SK-N-SH treated with all-trans-retinoic acid at 6 μM for 48 hours (cell line): ENCODE data around the gene PPP1R12B.

Source experiments
- ATAC-seq: fragments of 200-7000 bp; cut with Tn5 transposase; 3 replicates; pipeline ENCODE4 v1.9.1; 2020; ENCODE audit warnings: mild to moderate bottlenecking, moderate library complexity
- ARNTL ChIP-seq: fragments of 450-650 bp; formaldehyde crosslinking; IDR thresholded peaks from 2 replicates; pipeline ENCODE4 v1.5.0; 2020; ENCODE audit warnings: low read depth, mild to moderate bottlenecking, moderate library complexity, borderline replicate concordance
- BACH2 ChIP-seq: fragments of 250-450 bp; sonication (Bioruptor Pico); IDR thresholded peaks from 2 replicates; pipeline ENCODE4 v1.9.0; 2021; ENCODE audit warnings: mild to moderate bottlenecking, borderline replicate concordance
- ESRRG ChIP-seq: fragments of 250-450 bp; sonication (Bioruptor Pico); IDR thresholded peaks from 2 replicates; pipeline ENCODE4 v1.6.1; 2021; ENCODE audit warnings: mild to moderate bottlenecking
- GLIS3 ChIP-seq: fragments of 250-450 bp; sonication (Bioruptor Pico); IDR thresholded peaks from 2 replicates; pipeline ENCODE4 v1.5.0; 2020; ENCODE audit warnings: mild to moderate bottlenecking, moderate library complexity
- ISL1 ChIP-seq: fragments of 250-450 bp; sonication (Bioruptor Pico); IDR thresholded peaks from 2 replicates; pipeline ENCODE4 v2.1.2; 2022; ENCODE audit warnings: mild to moderate bottlenecking, moderate library complexity
- PPARA ChIP-seq: fragments of 250-450 bp; sonication (Bioruptor Pico); IDR thresholded peaks from 2 replicates; pipeline ENCODE4 v1.5.0; 2020; ENCODE audit warnings: mild to moderate bottlenecking, borderline replicate concordance
- RARB ChIP-seq: fragments of 250-450 bp; sonication (Bioruptor Pico); IDR thresholded peaks from 2 replicates; pipeline ENCODE4 v1.8.0; 2021; ENCODE audit warnings: mild to moderate bottlenecking, moderate library complexity
- SNAI2 ChIP-seq: fragments of 250-450 bp; sonication (Bioruptor Pico); IDR thresholded peaks from 2 replicates; pipeline ENCODE4 v1.5.0; 2020; ENCODE audit warnings: mild to moderate bottlenecking, moderate library complexity
- TCF4 ChIP-seq: fragments of 250-450 bp; sonication (Bioruptor Pico); IDR thresholded peaks from 2 replicates; pipeline ENCODE4 v1.8.0; 2021; ENCODE audit warnings: mild to moderate bottlenecking, moderate library complexity, borderline replicate concordance
- TOX ChIP-seq: fragments of 250-450 bp; sonication (Bioruptor Pico); IDR thresholded peaks from 2 replicates; pipeline ENCODE4 v1.8.0; 2021; ENCODE audit warnings: mild to moderate bottlenecking, moderate library complexity, borderline replicate concordance
- TSHZ2 ChIP-seq: fragments of 250-450 bp; sonication (Bioruptor Pico); IDR thresholded peaks from 2 replicates; pipeline ENCODE4 v1.5.0; 2020; ENCODE audit warnings: mild to moderate bottlenecking, moderate library complexity
- ZFP3 ChIP-seq: fragments of 250-450 bp; sonication (Bioruptor Pico); IDR thresholded peaks from 2 replicates; pipeline ENCODE4 v1.5.0; 2020; ENCODE audit warnings: mild to moderate bottlenecking, moderate library complexity
- ZFP30 ChIP-seq: fragments of 450-650 bp; formaldehyde crosslinking; IDR thresholded peaks from 2 replicates; pipeline ENCODE4 v1.5.0; 2022; ENCODE audit warnings: mild to moderate bottlenecking, moderate library complexity
- ZNF8 ChIP-seq: fragments of 450-650 bp; formaldehyde crosslinking; IDR thresholded peaks from 2 replicates; pipeline ENCODE4 v1.5.0; 2020; ENCODE audit warnings: mild to moderate bottlenecking, moderate library complexity
- TF ChIP-seq, protein P1 (sequence below): fragments of 250-450 bp; sonication (Bioruptor Pico); IDR thresholded peaks from 2 replicates; pipeline ENCODE4 v1.8.0; 2021; ENCODE audit warnings: low read depth, mild to moderate bottlenecking, moderate library complexity, borderline replicate concordance
- TF ChIP-seq, protein P2 (sequence below): fragments of 250-450 bp; sonication (Bioruptor Pico); IDR thresholded peaks from 2 replicates; pipeline ENCODE4 v1.5.1; 2020; ENCODE audit warnings: low read depth, mild to moderate bottlenecking, moderate library complexity
- TF ChIP-seq, protein P3 (sequence below): fragments of 250-450 bp; sonication (Bioruptor Pico); IDR thresholded peaks from 2 replicates; pipeline ENCODE4 v1.5.1; 2021; ENCODE audit warnings: mild to moderate bottlenecking, moderate library complexity

Gene PPP1R12B

GRCh38 chr1:202319381-202320080 is 29.0 kb upstream of the PPP1R12B start:
- ATAC-seq: no peak
- TF ChIP-seq ZFP30 (CRISPR knock-in tag): no peak
- no peak for TF ChIP-seq RARB
- TF ChIP-seq, protein P1, sequence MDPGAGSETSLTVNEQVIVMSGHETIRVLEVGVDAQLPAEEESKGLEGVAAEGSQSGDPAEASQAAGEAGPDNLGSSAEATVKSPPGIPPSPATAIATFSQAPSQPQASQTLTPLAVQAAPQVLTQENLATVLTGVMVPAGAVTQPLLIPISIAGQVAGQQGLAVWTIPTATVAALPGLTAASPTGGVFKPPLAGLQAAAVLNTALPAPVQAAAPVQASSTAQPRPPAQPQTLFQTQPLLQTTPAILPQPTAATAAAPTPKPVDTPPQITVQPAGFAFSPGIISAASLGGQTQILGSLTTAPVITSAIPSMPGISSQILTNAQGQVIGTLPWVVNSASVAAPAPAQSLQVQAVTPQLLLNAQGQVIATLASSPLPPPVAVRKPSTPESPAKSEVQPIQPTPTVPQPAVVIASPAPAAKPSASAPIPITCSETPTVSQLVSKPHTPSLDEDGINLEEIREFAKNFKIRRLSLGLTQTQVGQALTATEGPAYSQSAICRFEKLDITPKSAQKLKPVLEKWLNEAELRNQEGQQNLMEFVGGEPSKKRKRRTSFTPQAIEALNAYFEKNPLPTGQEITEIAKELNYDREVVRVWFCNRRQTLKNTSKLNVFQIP (CRISPR knock-in tag): no peak
- no peak for TF ChIP-seq ZNF8 (CRISPR knock-in tag)
- TF ChIP-seq ARNTL: no peak
- no peak for TF ChIP-seq SNAI2 (CRISPR knock-in tag)
- no peak for TF ChIP-seq ZFP3
- no peak for TF ChIP-seq ISL1 (CRISPR knock-in tag)
- TF ChIP-seq, protein P2, sequence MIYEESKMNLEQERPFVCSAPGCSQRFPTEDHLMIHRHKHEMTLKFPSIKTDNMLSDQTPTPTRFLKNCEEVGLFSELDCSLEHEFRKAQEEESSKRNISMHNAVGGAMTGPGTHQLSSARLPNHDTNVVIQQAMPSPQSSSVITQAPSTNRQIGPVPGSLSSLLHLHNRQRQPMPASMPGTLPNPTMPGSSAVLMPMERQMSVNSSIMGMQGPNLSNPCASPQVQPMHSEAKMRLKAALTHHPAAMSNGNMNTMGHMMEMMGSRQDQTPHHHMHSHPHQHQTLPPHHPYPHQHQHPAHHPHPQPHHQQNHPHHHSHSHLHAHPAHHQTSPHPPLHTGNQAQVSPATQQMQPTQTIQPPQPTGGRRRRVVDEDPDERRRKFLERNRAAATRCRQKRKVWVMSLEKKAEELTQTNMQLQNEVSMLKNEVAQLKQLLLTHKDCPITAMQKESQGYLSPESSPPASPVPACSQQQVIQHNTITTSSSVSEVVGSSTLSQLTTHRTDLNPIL (CRISPR knock-in tag): no peak
- no peak for TF ChIP-seq TCF4 (CRISPR knock-in tag)
- TF ChIP-seq TSHZ2 (CRISPR knock-in tag): no peak

DNA sequence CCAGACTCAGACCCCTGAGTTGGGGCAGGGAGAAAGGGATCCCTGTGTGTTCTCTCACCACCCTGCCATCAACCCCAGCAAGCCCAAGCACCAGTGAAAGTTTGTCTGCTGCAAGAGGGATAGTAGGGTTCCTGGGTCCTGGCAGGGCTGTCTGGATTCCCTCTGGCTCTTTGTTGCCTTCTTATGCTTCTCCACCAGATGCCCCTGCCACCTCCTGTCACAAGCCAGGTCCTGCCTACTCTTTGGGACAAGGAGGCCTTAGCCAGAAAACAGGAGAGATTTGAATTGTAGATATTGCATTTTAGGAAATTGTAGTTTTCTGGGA is 28.5 kb upstream of the PPP1R12B start:
- TF ChIP-seq GLIS3 (CRISPR knock-in tag) (no peak), TCF4 (CRISPR knock-in tag) (no peak), BACH2 (no peak)
- TF ChIP-seq, protein P2 (CRISPR knock-in tag): no peak
- TF ChIP-seq, protein P3, sequence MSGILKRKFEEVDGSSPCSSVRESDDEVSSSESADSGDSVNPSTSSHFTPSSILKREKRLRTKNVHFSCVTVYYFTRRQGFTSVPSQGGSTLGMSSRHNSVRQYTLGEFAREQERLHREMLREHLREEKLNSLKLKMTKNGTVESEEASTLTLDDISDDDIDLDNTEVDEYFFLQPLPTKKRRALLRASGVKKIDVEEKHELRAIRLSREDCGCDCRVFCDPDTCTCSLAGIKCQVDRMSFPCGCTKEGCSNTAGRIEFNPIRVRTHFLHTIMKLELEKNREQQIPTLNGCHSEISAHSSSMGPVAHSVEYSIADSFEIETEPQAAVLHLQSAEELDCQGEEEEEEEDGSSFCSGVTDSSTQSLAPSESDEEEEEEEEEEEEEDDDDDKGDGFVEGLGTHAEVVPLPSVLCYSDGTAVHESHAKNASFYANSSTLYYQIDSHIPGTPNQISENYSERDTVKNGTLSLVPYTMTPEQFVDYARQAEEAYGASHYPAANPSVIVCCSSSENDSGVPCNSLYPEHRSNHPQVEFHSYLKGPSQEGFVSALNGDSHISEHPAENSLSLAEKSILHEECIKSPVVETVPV: no peak
- no peak for ATAC-seq

- TF ChIP-seq BACH2: no peak
- TF ChIP-seq, all 23 proteins: peak for 0
- no peak for ATAC-seq
Observed at GRCh38 chr1:202323731-202324130, 24.8 kb upstream of the PPP1R12B start.

GRCh38 chr1:202324646-202325045 is 23.9 kb upstream of the PPP1R12B start:
- TF ChIP-seq ZFP3 (no peak), PPARA (no peak), SNAI2 (CRISPR knock-in tag) (no peak), TOX (CRISPR knock-in tag) (no peak), ARNTL (no peak), GLIS3 (CRISPR knock-in tag) (no peak), TSHZ2 (CRISPR knock-in tag) (no peak), RARB (no peak), ESRRG (CRISPR knock-in tag) (no peak)
- TF ChIP-seq, protein P2 (CRISPR knock-in tag): no peak
- ATAC-seq: no peak
